A204.1 (cell line): ENCODE data around the gene PDGFA.
"Not testable (repeated sequence)": the region's sequence is repeated elsewhere in the genome, so short reads cannot be mapped to it uniquely, and the experiment has no call there.

ENCODE experiments used
- FAIRE-seq: peaks from 2 replicates; lab custom pipeline; 2012; peaks lifted over from hg19 to GRCh38; lab: Jason Lieb, UNC

Gene PDGFA

GRCh38 chr7:552151-552867 is 32.7 kb upstream of the PDGFA start:
- not testable (repeated sequence) for FAIRE-seq

- not testable (repeated sequence) for FAIRE-seq
These were observed 31.9 kb upstream of the PDGFA start for GRCh38 chr7:551615-551970.

GRCh38 chr7:550881-551614 is 31.4 kb upstream of the PDGFA start:
- no peak for FAIRE-seq

- FAIRE-seq, result no peak
These were observed 30.4 kb upstream of the PDGFA start for GRCh38 chr7:549891-550625.

GRCh38 chr7:549066-549890 is 29.6 kb upstream of the PDGFA start:
- FAIRE-seq, result no peak

GRCh38 chr7:548401-548800 is 28.8 kb upstream of the PDGFA start:
- FAIRE-seq, result no peak

GRCh38 chr7:545470-545869 is 25.8 kb upstream of the PDGFA start:
- FAIRE-seq, result no peak

- no peak for FAIRE-seq
These were observed 24.9 kb upstream of the PDGFA start for GRCh38 chr7:544338-545221.

- no peak for FAIRE-seq
These were observed 24.1 kb upstream of the PDGFA start for GRCh38 chr7:543501-544337.

- FAIRE-seq, result no peak
These were observed 23.3 kb upstream of the PDGFA start for GRCh38 chr7:542713-543500.

- FAIRE-seq, result no peak
These were observed 22.6 kb upstream of the PDGFA start for GRCh38 chr7:542131-542712.

GRCh38 chr7:541661-542060 is 22.0 kb upstream of the PDGFA start:
- FAIRE-seq, result no peak

GRCh38 chr7:540997-541396 is 21.4 kb upstream of the PDGFA start:
- FAIRE-seq, result no peak

GRCh38 chr7:540579-540978 is 20.9 kb upstream of the PDGFA start:
- no peak for FAIRE-seq

GRCh38 chr7:539731-540411 is 20.2 kb upstream of the PDGFA start:
- no peak for FAIRE-seq

- FAIRE-seq, result no peak
These were observed 19.4 kb upstream of the PDGFA start for GRCh38 chr7:538764-539685.

GRCh38 chr7:537911-538634 is 18.4 kb upstream of the PDGFA start:
- no peak for FAIRE-seq
